Measurements from ENCODE around the gene CCDC33.

The CCDC33 gene

GRCh38 chr15:74328331-74329056 lies 92.4 kb downstream of the CCDC33 start:
- no peak overlapping the region for H3K27ac ChIP-seq
- TF ChIP-seq ZFX (IDR thresholded peaks at IDR 0.05; ENCODE audit: borderline replicate concordance) = no peak

- H3K27ac ChIP-seq = no peak overlapping the region
- TF ChIP-seq CTCF (IDR thresholded peaks at IDR 0.05) (no peak), ZFX (IDR thresholded peaks at IDR 0.05; ENCODE audit: borderline replicate concordance) (no peak)
These were observed 94.8 kb downstream of the CCDC33 start for GRCh38 chr15:74330861-74331408.

GRCh38 chr15:74332011-74332410 lies 95.9 kb downstream of the CCDC33 start:
- H3K27ac ChIP-seq = no peak overlapping the region
- TF ChIP-seq ZFX (IDR thresholded peaks at IDR 0.05; ENCODE audit: borderline replicate concordance) (no peak), CTCF (IDR thresholded peaks at IDR 0.05) (no peak)

GRCh38 chr15:74332611-74333010 lies 96.5 kb downstream of the CCDC33 start:
- no peak overlapping the region for H3K27ac ChIP-seq
- no peak for TF ChIP-seq ZFX (IDR thresholded peaks at IDR 0.05; ENCODE audit: borderline replicate concordance)
- no peak for TF ChIP-seq CTCF (IDR thresholded peaks at IDR 0.05)

GRCh38 chr15:74333093-74333492 lies 97.0 kb downstream of the CCDC33 start:
- no peak overlapping the region for H3K27ac ChIP-seq
- TF ChIP-seq ZFX (IDR thresholded peaks at IDR 0.05; ENCODE audit: borderline replicate concordance) (no peak), CTCF (IDR thresholded peaks at IDR 0.05) (no peak)

GRCh38 chr15:74333662-74334061 lies 97.5 kb downstream of the CCDC33 start:
- TF ChIP-seq ZFX (IDR thresholded peaks at IDR 0.05; ENCODE audit: borderline replicate concordance) (no peak), CTCF (IDR thresholded peaks at IDR 0.05) (no peak)
- no peak overlapping the region for H3K27ac ChIP-seq

- TF ChIP-seq CTCF (IDR thresholded peaks at IDR 0.05) = no peak
- no peak for TF ChIP-seq ZFX (IDR thresholded peaks at IDR 0.05; ENCODE audit: borderline replicate concordance)
These were observed 98.0 kb downstream of the CCDC33 start for GRCh38 chr15:74334127-74334526.

More at GRCh38 chr15:74334127-74334526, 98.0 kb downstream of the CCDC33 start:
- H3K27ac ChIP-seq = no peak overlapping the region
